Cardiac muscle cell (in vitro differentiated cells and primary cell): Measurements from ENCODE around the gene MYL7. TPM values are rescaled to one million over a fixed set of nuclear protein-coding genes. Genes with fewer than 3 reads are reported as not detected.
A peak's percentile ranks its signal among the peaks of the same experiment; 100 is the strongest.

Experiments
- DNase-seq, 2 donors: peaks; one replicate each; pipeline versions ENCODE4 v3.0.0 to v3.0.0-alpha.2; 2010 to 2017; ENCODE audit warnings: low read depth in 1 of 2, low spot score in 1 of 2
- H3K27ac ChIP-seq: fragments of 200-600 bp; sonication (generic); 2 replicates; pipeline ENCODE4 v1.5.1; 2016
- H3K27me3 ChIP-seq: fragments of 200-600 bp; sonication (generic); 2 replicates; pipeline ENCODE4 v1.6.0; 2016; ENCODE audit warnings: control low read depth
- H3K36me3 ChIP-seq: fragments of 200-600 bp; sonication (generic); 2 replicates; pipeline ENCODE4 v1.5.1; 2016; ENCODE audit warnings: control low read depth
- H3K4me1 ChIP-seq: fragments of 200-600 bp; sonication (generic); 2 replicates; pipeline ENCODE4 v1.8.1; 2017; ENCODE audit warnings: low read depth, mild to moderate bottlenecking, mixed run types
- H3K4me3 ChIP-seq: fragments of 200-600 bp; sonication (generic); 2 replicates; pipeline ENCODE4 v1.5.1; 2016; ENCODE audit warnings: mild to moderate bottlenecking
- H3K9me3 ChIP-seq: fragments of 200-600 bp; sonication (generic); 2 replicates; pipeline ENCODE4 v1.5.1; 2017; ENCODE audit warnings: low read depth, mild to moderate bottlenecking, control low read depth
- CTCF ChIP-seq: IDR thresholded peaks from 2 replicates; pipeline ENCODE4 v1.5.1; 2012; ENCODE audit warnings: low read depth, mild to moderate bottlenecking, low read length
- polyA plus RNA-seq: library from polyadenylated mRNA; unstranded; fragments of >200 nt; fragmentation: Nextera tagmentation; extraction: Ambion mirVana; gene quantifications from 2 replicates; pipeline ENCODE4 v1.2.1, GENCODE V29; 2016
- total RNA-seq: library from RNA; depleted of rRNA; stranded (reverse); fragments of >200 nt; gene quantifications from 2 replicates; pipeline ENCODE4 v1.2.3, GENCODE V29; 2016

MYL7 gene
- total and polyA plus RNA-seq, 2 experiments from 2014 or later: 9,288 to 20,231 TPM

- H3K27me3 ChIP-seq: no peaks in the 10 kb centered on the region
- no peak for TF ChIP-seq CTCF
- no peak for DNase-seq
- peaks cover 7% of the 10 kb centered on the region for H3K4me1 ChIP-seq
- no peaks in the 10 kb centered on the region for H3K9me3 ChIP-seq
- peaks cover 27% of the 10 kb centered on the region for H3K36me3 ChIP-seq
- H3K27ac ChIP-seq: no peak overlapping the region
- no peak overlapping the region for H3K4me3 ChIP-seq
Measured at GRCh38 chr7:44117801-44118429, 23.2 kb downstream of the MYL7 start.

GRCh38 chr7:44116789-44117666, 24.1 kb downstream of the MYL7 start:
- no peak for DNase-seq
- no peaks in the 10 kb centered on the region for H3K27me3 ChIP-seq
- no peak overlapping the region for H3K27ac ChIP-seq
- no peak for TF ChIP-seq CTCF
- H3K4me3 ChIP-seq: no peak overlapping the region
- no peaks in the 10 kb centered on the region for H3K9me3 ChIP-seq
- H3K36me3 ChIP-seq: peaks cover 31% of the 10 kb centered on the region
- H3K4me1 ChIP-seq: no peaks in the 10 kb centered on the region

- TF ChIP-seq CTCF: no peak
- H3K9me3 ChIP-seq: no peaks in the 10 kb centered on the region
- peak overlapping the region; percentile 34 for H3K27ac ChIP-seq
- peaks cover 30% of the 10 kb centered on the region for H3K36me3 ChIP-seq
- no peaks in the 10 kb centered on the region for H3K27me3 ChIP-seq
- DNase-seq: no peak
- H3K4me1 ChIP-seq: no peaks in the 10 kb centered on the region
- no peak overlapping the region for H3K4me3 ChIP-seq
Measured at GRCh38 chr7:44116087-44116788, 24.9 kb downstream of the MYL7 start.

GRCh38 chr7:44114586-44115310, 26.4 kb downstream of the MYL7 start:
- no peak overlapping the region for H3K4me3 ChIP-seq
- no peaks in the 10 kb centered on the region for H3K9me3 ChIP-seq
- H3K27ac ChIP-seq: peak overlapping the region; percentile 34
- no peaks in the 10 kb centered on the region for H3K27me3 ChIP-seq
- H3K36me3 ChIP-seq: peaks cover 32% of the 10 kb centered on the region
- no peak for DNase-seq
- no peak for TF ChIP-seq CTCF
- H3K4me1 ChIP-seq: no peaks in the 10 kb centered on the region

GRCh38 chr7:44113764-44114354, 27.3 kb downstream of the MYL7 start:
- peaks cover 34% of the 10 kb centered on the region for H3K36me3 ChIP-seq
- no peak for DNase-seq
- no peaks in the 10 kb centered on the region for H3K4me1 ChIP-seq
- no peak overlapping the region for H3K4me3 ChIP-seq
- no peak for TF ChIP-seq CTCF
- H3K27ac ChIP-seq: no peak overlapping the region
- H3K27me3 ChIP-seq: no peaks in the 10 kb centered on the region
- no peaks in the 10 kb centered on the region for H3K9me3 ChIP-seq
